Amniotic stem cell (primary cell): ENCODE measurements around the gene C1orf53.
"Not testable (repeated sequence)": the region's sequence is repeated elsewhere in the genome, so short reads cannot be mapped to it uniquely, and the experiment has no call there.

ENCODE experiments used
- DNase-seq: peaks from one replicate; lab custom pipeline; 2025; lab: John Stamatoyannopoulos, UW

The C1orf53 gene

DNA sequence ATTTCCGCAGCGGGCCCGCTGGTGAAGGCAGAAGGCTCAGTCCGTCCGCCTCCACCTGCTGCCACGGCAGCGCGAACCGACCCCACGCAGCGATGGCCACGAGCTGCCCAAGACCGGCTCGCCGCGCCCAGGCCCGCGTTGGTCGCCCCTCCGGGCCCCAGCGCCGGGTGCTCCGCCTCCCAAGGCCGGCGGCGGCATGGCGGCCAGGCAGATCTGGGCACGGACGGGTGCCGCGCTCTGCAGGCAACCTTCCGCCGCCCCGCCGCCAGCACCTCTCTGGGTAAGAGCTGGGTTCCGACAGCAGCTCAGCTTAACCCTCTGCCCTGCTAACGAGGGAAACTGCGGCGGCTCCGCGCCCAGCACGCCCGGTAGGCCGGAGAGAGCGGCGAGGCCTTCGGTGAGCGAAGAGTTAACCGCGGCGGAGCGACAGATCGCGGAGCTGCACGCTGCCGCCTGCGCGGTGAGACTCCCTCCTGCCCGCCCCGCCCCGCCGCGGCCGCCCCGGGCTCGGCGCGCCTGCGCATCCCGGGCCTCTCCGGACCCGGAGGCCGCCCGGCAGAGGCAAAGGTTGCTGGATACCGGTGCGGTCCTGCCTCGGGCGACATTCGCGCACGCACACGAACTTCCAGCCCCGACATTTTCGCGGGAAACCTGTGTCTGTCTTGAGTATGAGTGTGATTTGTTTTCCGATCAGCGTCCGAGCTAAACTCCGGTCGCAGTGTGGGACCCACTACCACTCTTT lies at the start of gene C1orf53:
C1orf53 (plus strand) TSS at position 177 of the 742 bp plus-strand sequence; CDS start at position 197, 20 bp downstream.
- peak; percentile 75 for DNase-seq

DNA sequence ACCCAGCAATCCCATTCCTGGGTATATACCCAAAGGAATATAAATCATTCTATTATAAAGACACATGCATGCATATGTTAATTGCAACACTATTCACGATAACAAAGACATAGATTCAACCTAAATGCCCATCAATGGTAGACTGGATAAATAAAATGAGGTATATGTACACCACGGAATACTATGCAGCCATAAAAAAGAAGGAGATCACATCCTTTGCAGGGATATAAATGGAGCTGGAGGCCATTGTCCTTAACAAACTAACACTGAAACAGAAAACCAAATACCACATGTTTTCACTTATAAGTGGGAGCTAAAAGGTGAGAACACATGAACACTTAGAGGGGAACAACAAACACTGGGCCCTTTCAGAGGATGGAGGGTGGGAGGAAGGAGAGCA lies 46.7 kb upstream of the C1orf53 start:
- DNase-seq, result not testable (repeated sequence)

DNA sequence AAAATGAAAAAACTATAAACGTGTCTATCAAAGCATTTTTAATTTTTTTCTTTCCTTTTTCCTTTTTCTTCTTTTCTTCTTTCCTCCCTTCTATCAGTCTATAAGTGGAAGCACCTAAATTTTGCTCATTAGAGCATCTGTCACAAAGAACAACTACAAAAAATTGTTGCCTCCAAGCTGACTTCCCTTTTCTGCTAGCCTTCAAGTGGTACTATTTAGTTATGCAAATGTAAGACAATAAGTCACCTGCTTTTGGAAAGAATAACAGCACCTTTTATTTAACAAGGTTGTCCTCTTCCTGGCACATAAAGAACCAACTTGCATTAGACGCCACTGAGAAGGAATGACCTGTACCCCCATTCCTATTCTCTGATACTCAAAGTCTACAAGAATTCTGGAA lies 45.0 kb upstream of the C1orf53 start:
- no peak for DNase-seq

DNA sequence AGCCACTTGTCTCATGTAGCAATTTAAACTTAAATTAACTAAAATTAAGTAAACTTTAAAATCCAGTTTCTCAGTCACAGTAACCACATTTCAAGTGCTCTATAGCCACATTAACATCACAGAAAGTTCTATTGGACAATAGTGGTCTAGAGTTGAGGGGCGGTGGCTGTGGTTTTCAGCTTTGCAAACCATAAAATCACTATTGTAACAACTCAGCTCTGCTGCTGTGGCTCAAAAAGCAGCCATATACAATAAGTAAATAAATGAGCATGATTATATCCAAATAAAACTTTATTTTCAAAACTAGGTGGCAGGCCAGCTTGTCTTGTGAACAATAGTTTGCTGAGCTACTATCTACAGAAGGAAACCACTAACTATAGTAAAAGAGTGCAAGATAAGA lies 43.4 kb upstream of the C1orf53 start:
- DNase-seq, result no peak

DNA sequence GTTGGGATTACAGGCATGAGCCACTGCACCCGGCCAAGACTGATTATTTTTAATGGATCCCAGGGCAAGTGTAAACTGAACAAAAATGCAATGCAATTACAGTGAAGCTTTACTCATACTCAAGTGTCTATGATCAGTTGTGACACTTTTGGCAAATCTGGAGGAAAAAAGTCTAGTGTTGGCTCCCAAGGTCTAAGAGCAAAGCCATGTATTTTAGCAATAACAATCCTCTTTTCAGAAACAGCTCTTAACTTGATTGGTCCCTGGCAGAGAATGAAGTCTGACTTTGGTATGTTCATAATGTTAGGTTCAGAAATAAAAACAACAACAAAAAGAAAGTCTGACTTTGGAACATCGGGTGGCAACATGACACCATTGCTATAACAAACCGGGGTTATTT lies 40.2 kb upstream of the C1orf53 start:
- DNase-seq, result no peak

DNA sequence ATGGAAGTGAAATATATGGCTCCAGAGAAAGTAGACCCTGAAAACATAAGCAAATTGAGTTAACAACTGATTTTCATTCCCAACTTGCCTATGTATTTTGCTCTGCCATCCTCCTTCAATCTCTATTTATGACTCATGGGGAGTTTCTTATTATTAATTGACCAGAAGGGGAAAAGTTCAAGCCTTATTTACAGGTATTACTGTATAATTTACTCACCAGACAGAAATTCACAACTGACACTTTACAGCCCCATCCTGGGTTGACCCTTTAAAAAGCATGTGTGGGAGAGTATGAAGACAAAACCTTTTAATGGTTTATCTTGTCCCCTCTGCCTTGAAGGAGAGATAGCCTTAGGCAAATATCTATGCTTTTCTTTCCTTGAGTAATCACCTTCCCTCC lies 39.8 kb upstream of the C1orf53 start:
- no peak for DNase-seq

DNA sequence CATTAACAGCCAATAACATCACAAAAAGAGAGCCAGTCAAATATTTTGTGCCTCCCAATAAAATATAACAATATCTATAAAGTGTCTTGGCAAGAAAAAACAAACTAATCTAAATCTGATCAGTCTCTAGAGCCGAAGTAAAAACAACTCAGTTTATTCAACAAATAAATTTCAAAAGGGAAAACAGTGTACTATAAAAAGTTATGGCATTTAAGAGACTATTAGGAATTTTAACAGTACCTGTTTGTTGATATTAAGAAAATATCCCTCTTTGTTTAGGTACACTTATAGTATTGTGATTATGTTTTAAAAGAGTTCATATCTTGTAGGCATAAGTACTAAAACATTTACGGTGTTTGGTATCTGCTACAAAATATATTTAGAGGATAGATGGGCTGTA lies 36.6 kb upstream of the C1orf53 start:
- no peak for DNase-seq

DNA sequence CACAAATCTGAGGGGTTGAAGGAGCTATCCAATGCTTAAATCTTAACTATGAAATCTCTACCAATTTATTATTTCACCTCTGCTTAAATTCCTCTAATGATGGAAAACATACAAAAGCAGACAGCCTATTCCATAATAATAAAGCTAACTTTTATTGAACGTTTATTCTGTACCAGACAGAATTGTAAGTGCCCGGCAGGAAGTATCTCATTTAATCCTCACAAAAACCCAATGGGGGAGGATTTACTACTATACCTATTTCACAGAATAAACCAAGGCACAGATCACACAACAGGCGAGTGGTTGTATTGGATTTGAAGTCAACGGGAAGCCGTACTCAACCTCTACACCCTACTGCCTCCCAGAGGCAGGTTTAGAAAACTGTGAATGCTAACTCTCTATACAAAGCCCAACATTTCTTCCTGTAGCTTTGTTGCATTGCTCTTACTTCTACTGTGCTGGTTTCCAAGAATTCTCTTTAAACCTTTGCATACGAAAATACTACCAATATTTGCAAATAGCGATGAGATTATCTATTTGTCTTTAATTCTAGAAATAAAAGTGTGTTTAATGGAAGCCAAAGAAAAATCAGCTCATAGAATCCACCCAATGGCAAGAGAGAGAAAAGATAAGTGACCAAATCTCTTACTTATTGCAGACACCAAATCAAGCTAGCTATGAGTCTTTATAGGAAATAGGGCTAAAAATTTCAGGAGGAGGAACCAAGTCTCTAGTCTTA lies 33.5 kb upstream of the C1orf53 start:
- peak; percentile 32 for DNase-seq

DNA sequence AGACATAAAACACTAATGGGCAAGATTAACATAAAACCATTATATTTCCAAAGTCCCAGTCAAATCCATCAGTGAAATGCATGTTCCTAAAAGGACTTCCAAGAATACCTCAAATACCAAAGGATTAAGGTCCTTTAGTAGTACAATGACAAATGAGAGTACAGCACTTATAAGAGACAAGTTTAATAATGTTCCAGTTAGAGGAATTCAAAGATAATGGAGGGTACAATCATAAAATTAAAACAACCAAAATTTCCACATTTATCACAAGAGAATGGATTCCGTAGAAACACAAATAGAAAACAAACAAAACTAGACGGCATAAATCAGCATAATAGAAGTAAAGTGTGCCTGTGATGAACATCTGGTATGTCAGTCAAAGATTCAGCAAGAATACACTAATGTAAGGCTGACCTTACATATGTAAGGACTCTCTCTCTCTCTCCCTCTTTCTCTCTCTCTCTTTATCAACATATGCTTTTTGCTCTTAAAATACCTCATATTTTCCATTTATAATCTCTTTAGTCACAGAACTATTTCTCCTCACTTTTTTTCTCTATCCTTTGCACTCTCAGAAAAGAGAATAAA lies 32.8 kb upstream of the C1orf53 start:
- DNase-seq, result no peak

DNA sequence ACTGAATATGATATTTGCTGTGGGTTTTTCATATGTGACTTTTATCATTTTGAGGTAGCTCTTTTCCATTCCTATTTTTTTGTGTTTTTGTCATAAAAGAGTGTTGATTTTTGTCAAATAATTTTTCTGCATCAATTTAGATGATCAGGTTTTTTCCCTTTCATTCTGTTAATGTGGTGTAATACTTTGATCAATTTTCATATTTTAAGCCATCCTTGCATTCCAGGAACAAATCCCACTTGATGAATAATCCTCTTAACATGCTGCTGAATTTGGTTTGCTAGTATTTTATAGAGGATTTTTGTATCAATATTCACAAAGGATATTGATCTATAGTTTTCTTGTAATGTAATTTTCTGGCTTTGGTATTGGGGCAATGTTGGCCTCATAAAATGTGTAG lies 25.5 kb upstream of the C1orf53 start:
- DNase-seq, result no peak

DNA sequence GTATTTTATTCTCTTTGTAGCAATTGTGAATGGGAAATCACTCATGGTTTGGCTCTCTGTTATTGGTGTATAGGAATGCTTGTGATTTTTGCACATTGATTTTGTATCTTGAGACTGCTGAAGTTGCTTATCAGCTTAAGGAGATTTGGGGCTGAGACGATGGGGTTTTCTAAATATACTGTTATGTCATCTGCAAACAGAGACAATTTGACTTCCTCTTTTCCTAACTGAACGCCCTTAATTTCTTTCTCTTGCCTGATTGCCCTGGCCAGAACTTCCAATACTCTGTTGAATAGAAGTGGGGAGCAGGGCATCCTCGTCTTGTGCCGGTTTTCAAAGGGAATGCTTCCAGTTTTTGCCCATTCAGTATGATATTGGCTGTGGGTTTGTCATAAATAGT lies 22.0 kb upstream of the C1orf53 start:
- DNase-seq, result not testable (repeated sequence)

DNA sequence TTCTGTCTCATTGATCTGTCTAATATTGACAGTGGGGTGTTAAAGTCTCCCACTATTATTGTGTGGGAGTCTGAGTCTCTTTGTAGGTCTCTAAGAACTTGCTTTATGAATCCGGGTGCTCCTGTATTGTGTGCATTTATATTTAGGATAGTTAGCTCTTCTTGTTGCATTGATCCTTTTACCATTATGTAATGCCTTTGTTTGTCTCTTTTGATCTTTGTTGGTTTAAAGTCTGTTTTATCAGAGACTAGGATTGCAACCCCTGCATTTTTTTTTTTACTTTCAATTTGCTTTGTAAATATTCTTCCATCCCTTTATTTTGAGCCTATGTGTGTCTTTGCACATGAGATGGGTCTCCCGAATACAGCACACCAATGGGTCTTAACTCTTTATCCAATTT lies 20.2 kb upstream of the C1orf53 start:
- not testable (repeated sequence) for DNase-seq

DNA sequence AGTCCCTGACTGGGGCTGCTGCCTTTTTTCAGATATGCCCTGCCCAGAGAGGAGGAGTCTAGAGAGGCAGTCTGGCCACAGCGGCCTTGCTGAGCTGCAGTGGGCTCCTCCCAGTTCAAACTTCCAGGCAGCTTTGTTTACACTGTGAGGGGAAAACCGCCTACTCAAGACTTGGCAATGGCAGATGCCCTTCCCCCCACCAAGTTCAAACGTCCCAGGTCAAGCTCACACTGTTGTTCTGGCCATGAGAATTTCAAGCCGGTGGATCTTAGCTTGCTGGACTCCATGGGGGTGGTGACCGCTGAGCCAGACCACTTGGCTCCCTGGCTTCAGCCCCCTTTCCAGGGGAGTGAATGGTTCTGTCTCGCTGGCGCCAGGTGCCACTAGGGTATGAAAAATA lies 18.3 kb upstream of the C1orf53 start:
- no peak for DNase-seq

DNA sequence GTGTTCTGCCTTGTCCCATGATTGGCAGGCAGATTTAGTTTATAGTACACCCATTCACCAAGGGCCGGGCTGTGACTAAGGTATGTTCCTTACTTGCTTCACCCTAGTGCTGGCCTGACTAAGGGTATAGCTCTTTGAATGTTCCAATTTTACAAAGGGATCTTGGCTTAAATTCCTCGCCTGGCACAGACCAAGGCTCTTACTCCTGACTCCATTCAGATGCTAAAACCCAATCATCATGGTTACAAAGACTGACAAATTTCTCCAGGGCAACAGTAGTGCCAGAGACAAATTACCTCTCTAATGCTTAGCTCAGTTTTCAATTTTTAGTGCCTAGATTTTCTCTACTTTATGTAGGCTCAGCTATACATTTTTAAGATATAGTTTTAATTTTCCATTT lies 11.5 kb upstream of the C1orf53 start:
- no peak for DNase-seq

DNA sequence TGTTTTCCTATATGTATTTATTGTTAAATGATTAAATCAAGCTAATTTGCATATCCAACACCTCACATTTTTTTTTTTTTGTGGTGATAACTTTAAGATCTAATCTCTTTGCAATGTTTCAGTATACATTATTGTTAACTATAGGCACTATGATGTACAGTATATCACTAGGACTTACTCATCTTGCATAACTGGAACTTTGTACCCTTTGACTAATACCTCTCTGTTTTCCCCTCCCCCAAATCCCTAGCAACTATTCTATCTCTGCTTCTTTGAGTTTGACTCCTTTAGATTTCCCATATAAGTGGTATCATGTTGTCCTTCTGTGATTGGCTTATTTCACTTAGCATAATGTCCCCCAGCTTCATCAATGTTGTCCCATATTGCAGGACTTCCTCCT lies 9.7 kb upstream of the C1orf53 start:
- DNase-seq, result no peak

DNA sequence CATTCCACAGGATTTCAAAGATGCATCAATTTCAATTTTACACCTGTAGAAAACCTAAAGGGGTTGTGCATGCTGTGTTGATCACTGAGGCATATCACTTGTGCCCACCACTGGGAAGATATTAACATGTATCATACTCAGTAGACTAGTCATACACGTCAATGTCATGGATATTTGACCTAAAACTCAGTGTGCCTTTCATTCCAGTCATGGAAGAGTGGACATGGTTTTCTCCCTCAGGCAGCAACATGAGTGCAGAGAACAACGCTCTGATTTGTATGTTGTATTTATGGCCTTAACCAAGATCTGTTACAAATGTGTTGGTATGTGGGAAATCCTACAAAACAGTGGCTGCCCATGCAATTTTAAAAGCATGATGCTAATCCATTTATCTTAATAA lies 6.1 kb upstream of the C1orf53 start:
- DNase-seq, result no peak

DNA sequence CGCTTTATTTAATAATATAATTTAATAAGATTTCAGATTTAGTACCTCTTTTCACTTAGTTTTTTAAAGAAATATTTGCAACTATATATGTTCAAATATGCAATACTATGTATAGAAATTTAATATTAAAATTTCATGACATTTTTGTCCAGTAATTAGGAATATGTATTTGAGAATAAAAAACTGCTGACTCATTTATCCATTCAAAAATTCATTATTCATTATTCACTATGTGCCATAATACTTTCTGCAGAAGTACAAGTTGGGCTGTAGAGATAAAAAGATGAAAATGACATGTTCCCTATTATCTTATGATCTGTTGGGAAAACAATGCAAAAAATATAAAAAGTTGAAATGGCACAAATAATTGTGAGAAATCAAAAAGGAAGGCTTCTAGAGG lies 3.4 kb upstream of the C1orf53 start:
- DNase-seq, result no peak

DNA sequence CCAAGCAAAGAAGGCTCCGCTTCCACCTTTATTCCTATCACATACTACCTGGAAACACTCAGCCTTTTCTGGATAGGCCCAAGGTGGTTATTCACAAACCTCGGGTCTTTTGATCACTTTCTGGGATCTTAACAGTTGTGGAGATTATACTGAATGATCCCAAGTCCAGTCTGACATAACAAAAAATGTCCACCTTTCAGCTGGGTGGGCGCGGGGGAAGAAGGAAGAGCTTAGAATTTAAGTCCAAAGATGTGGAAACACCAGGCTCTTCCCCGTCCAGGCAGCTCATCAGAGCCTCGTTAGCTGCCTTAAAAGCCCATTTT lies 338 bp upstream of the C1orf53 start:
- DNase-seq, result no peak

DNA sequence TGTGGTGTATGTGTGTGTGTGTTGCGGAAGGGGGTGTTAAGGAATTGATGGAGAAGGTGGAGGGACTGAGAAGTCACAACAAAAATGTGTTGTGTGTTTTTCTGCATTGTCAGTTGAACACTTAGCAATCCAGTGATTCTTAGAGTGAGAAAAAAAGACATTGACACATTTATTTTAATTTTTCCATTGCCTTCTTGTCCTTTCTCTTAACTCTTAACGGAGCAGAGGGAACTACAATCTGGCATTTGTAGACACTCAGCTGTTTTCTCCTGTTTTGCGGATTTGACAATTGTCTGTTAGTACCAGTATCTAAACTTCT lies 725 bp downstream of the C1orf53 start:
- DNase-seq, result no peak

DNA sequence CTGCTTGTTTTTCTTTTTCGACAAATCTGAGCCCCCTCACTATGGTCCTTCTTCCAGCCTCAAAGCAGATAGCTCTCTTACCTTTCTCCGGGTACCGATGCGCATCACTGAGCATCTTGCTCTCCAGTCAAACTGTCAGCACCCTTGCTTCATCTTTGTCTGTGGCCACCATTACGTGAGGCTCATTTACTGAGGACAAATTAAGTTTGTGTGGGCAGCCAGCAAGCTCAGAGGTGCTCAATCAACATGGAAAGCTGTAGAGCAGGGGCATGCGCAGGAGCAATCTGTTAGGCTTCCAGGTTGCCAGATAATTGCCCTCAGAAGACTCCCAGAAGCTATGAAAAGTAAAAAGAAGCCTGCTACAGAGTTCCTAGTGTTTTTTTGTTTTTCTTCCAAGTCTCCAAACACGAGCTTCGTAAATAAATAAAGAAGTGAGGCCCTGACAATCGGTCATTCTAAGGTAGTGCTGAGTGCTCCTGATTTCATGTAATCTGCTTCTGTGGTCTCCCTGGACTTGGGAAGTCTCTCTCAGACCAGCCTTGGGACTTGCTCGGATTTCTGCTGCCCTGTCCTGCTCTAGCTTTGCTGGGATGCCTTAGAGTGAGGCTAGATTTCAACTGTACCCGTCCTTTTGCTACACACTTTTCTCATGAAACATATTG lies 1.8 kb downstream of the C1orf53 start:
- no peak for DNase-seq

DNA sequence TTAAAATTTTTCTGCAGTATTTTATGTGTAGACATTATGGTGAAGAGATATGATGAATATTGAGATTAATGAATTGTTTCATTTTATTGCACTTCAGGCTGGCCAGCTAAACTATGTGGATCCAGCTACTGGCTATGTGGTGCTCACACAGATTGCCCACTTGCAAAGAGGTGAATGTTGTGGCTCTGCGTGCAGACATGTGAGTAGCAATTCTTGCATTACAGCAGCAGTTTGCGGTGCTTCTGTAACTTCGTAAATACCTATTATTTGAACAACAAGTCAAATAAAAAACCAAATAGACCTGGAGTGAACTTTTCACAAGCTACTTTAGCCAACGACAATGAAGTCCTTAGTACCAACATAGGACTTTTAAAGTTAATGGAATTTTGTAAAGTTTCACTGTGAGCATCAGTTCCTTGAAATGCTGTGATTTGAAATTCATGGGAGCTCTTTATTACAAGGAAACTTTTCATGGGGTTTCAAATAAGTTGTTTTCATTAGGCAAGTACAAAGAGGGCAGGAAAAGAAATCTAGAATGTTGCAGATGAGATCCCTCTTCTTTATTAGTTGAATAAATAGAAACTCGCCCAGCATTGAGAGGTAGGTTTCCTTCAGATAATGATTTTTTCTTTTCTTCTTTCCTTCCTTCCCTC lies 3.4 kb downstream of the C1orf53 start:
- DNase-seq, result no peak

DNA sequence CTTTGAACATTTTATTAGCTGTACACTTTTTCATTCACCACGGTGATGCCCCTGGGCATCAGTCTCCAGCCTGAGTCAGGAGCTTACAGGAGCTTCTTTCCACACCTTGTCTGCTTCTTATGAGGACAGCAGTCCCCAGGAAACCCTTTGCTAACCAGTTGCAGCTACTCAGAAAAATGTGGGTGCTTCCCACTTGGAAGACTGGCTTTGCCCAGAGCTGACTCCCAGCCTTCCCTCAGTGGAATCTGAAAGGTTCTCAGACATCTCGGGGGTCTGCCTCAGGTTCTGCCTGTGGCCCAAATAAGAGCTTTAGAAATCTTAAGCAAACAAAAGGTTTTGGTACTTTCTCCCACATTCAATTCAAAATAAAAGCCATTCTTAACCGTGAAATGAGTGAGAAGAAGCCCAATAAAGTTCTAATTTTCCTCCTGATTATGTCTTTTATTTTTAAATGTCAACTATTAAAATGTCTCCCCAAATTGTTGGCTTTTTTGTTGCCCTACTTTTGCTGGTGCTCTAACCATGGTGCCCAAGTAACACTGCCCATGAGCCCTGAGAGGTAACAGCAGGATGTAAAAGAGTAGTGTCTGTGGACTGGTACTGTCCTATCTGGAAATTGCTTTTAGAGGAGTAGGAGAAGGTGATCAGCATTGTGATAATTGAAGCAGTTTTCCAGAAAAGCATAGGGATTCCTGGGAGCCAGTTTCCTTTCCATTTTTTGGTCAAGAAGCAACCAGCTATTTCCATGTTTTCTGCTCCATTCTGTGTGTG lies 5.6 kb downstream of the C1orf53 start:
- DNase-seq, result no peak
